Fibroblast of the aortic adventitia (primary cell): ENCODE results near the gene KCNJ10. TPM values are rescaled to one million over a fixed set of nuclear protein-coding genes. Genes with fewer than 3 reads are reported as not detected.

Source experiments
- DNase-seq: peaks from one replicate; pipeline ENCODE4 v3.0.0-alpha.2; 2010; ENCODE audit warnings: low read depth
- H3K4me3 ChIP-seq: 2 replicates; pipeline ENCODE4 v1.5.1; 2011; ENCODE audit warnings: low read depth, mild to moderate bottlenecking, control low read depth, low read length, moderate library complexity
- total RNA-seq: library from RNA; depleted of rRNA; stranded (reverse); fragments of >200 nt; gene quantifications from 2 replicates; pipeline ENCODE4 v1.2.3, GENCODE V29; 2012; ENCODE audit warnings: low replicate concordance
- TF ChIP-seq, protein P1 (sequence below): IDR thresholded peaks from 2 replicates; pipeline ENCODE4 v1.5.1; 2011; ENCODE audit warnings: mild to moderate bottlenecking, low read length, control low read depth, inconsistent platforms; ENCODE audit not compliant: insufficient read depth

Gene KCNJ10
- total RNA-seq: not detected in 2 replicates

DNA sequence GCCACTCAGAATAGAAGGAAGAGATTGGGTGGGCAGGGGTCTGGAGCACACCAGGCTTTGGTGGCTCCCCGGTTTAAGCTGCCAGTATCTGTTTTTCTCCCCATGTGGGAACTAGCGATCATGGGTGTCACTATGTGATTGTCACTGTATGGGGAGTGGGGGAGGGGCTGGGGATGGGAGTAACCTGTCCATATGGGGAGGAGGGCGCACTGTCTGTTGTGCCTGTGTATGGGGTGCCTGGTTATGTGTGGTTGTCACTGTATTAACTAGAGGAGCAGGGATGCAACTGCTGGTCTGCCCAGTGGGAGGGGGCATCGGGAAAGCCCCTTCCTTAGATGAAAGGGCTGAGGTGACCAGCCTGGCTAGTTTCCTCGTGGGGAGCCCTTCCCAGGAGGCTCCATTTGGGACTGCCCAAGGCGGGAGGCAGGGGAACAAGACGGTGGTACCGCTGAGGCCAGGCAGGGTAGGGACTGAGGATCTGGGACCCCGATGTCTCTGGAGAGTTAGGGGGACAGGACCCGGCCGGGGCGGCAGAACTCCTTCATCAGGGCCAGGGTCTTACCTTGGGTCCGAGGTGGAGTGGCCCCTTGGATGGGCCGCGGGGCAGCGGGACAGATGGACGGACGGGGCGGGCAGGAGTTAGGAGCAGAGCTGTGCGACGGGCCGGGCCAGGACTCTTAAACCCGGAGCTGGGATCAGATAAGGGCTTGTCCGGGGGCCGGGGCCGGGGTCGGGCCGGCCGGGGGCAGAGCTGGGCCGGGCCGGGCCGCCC lies at the start of gene KCNJ10:
TSS of gene KCNJ10 (minus strand) at position 701 of the 772 bp plus-strand sequence. CDS start 27,628 bp downstream, outside the sequence.
- TF ChIP-seq, protein P1, sequence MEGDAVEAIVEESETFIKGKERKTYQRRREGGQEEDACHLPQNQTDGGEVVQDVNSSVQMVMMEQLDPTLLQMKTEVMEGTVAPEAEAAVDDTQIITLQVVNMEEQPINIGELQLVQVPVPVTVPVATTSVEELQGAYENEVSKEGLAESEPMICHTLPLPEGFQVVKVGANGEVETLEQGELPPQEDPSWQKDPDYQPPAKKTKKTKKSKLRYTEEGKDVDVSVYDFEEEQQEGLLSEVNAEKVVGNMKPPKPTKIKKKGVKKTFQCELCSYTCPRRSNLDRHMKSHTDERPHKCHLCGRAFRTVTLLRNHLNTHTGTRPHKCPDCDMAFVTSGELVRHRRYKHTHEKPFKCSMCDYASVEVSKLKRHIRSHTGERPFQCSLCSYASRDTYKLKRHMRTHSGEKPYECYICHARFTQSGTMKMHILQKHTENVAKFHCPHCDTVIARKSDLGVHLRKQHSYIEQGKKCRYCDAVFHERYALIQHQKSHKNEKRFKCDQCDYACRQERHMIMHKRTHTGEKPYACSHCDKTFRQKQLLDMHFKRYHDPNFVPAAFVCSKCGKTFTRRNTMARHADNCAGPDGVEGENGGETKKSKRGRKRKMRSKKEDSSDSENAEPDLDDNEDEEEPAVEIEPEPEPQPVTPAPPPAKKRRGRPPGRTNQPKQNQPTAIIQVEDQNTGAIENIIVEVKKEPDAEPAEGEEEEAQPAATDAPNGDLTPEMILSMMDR: no peak
- H3K4me3 ChIP-seq: peak within 1 kb of the TSS; percentile 65
- no peak for DNase-seq

DNA sequence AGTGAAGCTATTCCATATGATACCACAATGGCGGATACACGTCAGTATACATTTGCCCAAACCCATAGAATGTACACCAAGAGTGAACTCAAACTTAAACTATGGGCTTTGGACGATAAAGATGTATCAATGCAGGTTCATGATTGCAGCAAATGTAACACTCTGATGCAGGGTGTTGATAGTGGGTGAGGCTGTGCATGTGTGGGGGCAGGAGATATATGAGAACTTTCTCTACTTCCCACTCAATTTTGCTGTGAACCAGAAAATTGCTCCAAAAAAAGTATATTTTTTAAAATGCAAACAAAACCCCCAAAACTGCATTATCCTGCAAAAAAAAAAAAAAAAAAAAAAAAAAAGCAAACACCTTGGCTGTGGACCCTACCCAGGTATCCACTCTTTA lies 49.0 kb upstream of the KCNJ10 start:
- DNase-seq: no peak
- TF ChIP-seq, protein P1: no peak
- H3K4me3 ChIP-seq: no peak overlapping the region

DNA sequence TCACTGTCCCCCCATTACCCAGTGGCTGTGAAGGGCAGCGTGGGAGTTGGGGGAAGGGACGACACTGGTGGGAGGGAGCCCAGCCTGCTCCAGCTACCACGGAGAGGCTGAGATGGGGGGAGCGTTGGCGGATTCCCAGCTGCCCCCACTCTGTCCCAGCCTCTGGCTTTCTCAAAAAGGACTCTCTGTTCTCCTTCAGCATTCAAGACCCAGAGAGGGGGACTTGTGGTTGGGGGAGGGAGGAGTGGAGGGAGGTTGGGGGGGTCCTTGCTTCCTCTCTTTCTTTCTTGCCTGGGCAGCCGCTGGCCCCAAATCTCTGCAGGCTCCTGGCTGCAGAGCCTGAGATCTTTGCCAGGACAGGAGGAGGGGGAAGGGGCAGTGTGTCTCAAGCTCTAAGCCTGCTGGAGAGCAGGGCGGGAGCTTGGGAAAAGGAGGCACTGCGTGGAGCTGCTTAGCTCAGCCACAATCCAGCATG lies 47.8 kb upstream of the KCNJ10 start:
- TF ChIP-seq, protein P1: no peak
- DNase-seq: peak; percentile 68
- H3K4me3 ChIP-seq: no peak overlapping the region

DNA sequence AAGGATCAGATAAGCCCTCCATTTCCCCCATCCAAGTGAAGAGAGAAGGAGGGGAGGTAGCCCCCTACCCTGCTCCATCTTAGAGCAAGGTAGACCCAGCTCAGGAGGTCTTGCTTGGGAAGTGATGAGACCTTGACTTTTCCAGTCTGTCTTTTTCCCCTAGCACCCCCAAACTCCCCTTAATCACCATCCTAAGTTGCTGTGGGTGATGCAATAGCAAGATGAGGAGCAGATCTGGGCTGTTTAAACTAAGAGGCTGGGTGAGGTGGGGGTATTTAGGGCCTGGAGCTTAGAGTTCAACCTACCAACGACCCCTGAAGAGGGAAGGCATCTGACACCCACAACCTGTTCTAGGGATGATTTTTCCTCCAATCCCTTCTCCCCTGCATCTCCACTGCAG lies 47.3 kb upstream of the KCNJ10 start:
- DNase-seq: no peak
- no peak overlapping the region for H3K4me3 ChIP-seq
- TF ChIP-seq, protein P1: no peak

DNA sequence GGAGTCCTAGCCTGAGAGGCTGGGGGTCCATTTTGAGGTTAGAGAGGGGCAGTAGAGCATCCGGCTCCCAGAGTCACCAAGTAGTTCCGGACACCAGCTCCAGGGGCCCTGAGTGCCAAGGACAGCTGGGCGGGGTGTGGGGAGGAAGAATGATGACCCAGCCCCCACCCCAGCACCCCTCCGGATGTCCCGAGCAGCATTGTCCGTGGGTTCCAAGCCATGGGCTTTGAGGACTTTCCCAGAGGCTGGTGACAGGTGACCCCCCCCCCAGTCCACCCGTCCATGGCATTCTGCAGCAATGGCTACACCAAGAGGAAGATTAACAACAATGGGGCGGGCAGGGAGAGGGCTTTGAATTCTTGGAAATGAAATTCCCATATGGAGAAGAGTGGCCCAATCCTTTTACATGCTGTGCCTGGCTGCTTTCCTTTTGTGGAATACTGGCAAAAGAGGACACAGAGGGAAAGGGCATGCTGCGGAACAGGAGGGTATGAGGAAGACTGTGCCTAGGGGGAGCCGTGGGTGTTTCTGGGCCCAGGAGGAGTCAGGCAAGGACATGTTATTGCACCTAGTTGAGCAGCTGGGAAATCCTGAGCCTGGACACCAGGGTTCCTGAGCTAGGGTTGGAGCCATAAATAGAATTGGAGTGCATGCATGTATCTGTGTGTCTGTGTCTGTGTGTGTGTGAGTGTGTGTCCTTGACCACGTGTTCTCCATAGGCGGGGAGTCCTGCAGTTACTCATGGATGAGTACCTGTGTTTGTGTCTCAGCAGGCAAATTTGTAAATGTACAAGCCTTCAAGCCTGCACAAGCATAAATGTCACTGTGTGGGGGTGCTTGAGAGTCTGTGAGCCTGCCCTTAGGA lies 46.6 kb upstream of the KCNJ10 start:
- H3K4me3 ChIP-seq: no peak overlapping the region
- peak; percentile 52 for DNase-seq
- TF ChIP-seq, protein P1: no peak

DNA sequence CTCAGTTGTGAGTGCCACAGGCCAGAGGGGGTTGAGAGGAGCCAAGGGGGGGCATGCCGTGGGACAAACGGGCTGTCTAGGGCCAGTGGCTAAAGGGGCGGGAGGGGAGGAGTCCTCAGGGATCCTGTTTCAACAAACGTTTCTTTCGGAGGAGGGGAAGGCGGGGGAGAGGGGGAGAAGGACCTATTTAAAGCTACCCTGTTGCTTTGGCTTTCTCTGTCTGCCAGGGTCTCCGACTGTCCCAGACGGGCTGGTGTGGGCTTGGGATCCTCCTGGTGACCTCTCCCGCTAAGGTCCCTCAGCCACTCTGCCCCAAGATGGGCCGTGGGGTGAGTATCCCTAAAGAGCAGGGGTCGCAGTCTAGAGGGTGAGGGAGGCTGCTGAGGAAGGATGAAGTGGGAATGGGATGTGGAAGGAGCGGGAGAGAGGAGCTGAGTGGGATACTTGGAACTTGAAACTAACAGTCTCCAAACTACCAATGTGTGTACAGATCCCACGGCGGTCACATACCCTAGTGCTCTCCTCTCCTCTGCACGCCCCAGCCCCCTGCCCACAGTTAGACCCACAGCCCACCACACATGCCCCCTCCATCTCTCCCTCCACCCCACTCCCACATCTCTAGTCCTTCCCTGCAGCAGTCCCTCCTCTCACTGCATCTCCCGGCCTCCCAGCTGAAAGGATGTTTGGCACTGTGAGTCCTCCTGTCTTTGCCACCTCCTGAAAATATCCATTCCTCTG lies 45.8 kb upstream of the KCNJ10 start, which contains the start of gene ATP1A2:
TSS of gene ATP1A2 (plus strand) at position 215 of the 738 bp plus-strand sequence. CDS start at position 318, 103 bp downstream.
- TF ChIP-seq, protein P1: no peak
- H3K4me3 ChIP-seq: no peak within 1 kb of the TSS
- DNase-seq: no peak
